Epidermal melanocyte (primary cell): ENCODE results near the gene ELAVL2.

Experiments
- DNase-seq: peaks from one replicate; pipeline ENCODE4 v3.0.0; 2011; ENCODE audit warnings: low spot score; ENCODE audit not compliant: insufficient read length

The ELAVL2 gene

GRCh38 chr9:23663946-23664345 is 162.1 kb downstream of the ELAVL2 start:
- no peak for DNase-seq

- DNase-seq, result no peak
These were observed 162.5 kb downstream of the ELAVL2 start for GRCh38 chr9:23663536-23663935.

- DNase-seq, result no peak
These were observed 162.9 kb downstream of the ELAVL2 start for GRCh38 chr9:23663125-23663524.

GRCh38 chr9:23662320-23662719 is 163.7 kb downstream of the ELAVL2 start:
- DNase-seq, result no peak

GRCh38 chr9:23659346-23660006 is 166.6 kb downstream of the ELAVL2 start:
- DNase-seq, result no peak

GRCh38 chr9:23658376-23659258 is 167.4 kb downstream of the ELAVL2 start:
- no peak for DNase-seq

- no peak for DNase-seq
These were observed 175.0 kb downstream of the ELAVL2 start for GRCh38 chr9:23651051-23651450.

GRCh38 chr9:23648651-23649050 is 177.4 kb downstream of the ELAVL2 start:
- no peak for DNase-seq

GRCh38 chr9:23644896-23645295 is 181.1 kb downstream of the ELAVL2 start:
- DNase-seq, result no peak

GRCh38 chr9:23644326-23644725 is 181.7 kb downstream of the ELAVL2 start:
- no peak for DNase-seq

GRCh38 chr9:23643656-23644258 is 182.3 kb downstream of the ELAVL2 start:
- no peak for DNase-seq
